H9 (cell line): Measurements from ENCODE around the gene KIAA1328. TPM values are rescaled to one million over a fixed set of nuclear protein-coding genes. Genes with fewer than 3 reads are reported as not detected.

Source experiments
- DNase-seq: peaks from one replicate; pipeline ENCODE4 v3.0.0-alpha.2; 2017
- H2AFZ ChIP-seq: one replicate; pipeline ENCODE4 v1.6.1; 2013; ENCODE audit warnings: mild to moderate bottlenecking, low read length, control low read depth, moderate library complexity
- H2AK5ac ChIP-seq: 2 replicates; pipeline ENCODE4 v1.6.1; 2013; ENCODE audit warnings: low read length, control low read depth, mixed read lengths; ENCODE audit not compliant: insufficient read length
- H2BK120ac ChIP-seq: one replicate; pipeline ENCODE4 v1.6.1; 2013; ENCODE audit warnings: low read depth, mild to moderate bottlenecking, low read length, control low read depth, inconsistent platforms; ENCODE audit not compliant: poor library complexity, severe bottlenecking
- H2BK12ac ChIP-seq: 2 replicates; pipeline ENCODE4 v1.6.1; 2013; ENCODE audit warnings: low read length, control low read depth, mixed read lengths, low read depth; ENCODE audit not compliant: insufficient read length
- H2BK15ac ChIP-seq: 2 replicates; pipeline ENCODE4 v1.6.1; 2013; ENCODE audit warnings: low read depth, low read length, control low read depth
- H2BK20ac ChIP-seq: one replicate; pipeline ENCODE4 v1.6.1; 2013; ENCODE audit warnings: low read depth, mild to moderate bottlenecking, low read length, control low read depth, inconsistent platforms; ENCODE audit not compliant: poor library complexity, severe bottlenecking
- H2BK5ac ChIP-seq: 2 replicates; pipeline ENCODE4 v1.6.1; 2013; ENCODE audit warnings: low read length, control low read depth, mixed read lengths; ENCODE audit not compliant: insufficient read length
- H3K14ac ChIP-seq: 2 replicates; pipeline ENCODE4 v1.6.1; 2013; ENCODE audit warnings: low read length, control low read depth; ENCODE audit not compliant: insufficient read depth
- H3K18ac ChIP-seq: 2 replicates; pipeline ENCODE4 v1.6.1; 2013; ENCODE audit warnings: low read depth, mild to moderate bottlenecking, mixed read lengths, low read length, control low read depth; ENCODE audit not compliant: insufficient read length
- H3K23ac ChIP-seq: 2 replicates; pipeline ENCODE4 v1.6.1; 2013; ENCODE audit warnings: low read length, control low read depth, mixed read lengths, low read depth; ENCODE audit not compliant: insufficient read length
- H3K23me2 ChIP-seq: 2 replicates; pipeline ENCODE4 v1.6.1; 2013; ENCODE audit warnings: low read depth, mild to moderate bottlenecking, mixed read lengths, low read length, control low read depth; ENCODE audit not compliant: insufficient read length, poor library complexity, severe bottlenecking
- H3K27ac ChIP-seq: 2 replicates; pipeline ENCODE4 v1.5.1; 2013; ENCODE audit warnings: low read length, control low read depth, mixed read lengths, low read depth; ENCODE audit not compliant: insufficient read length
- H3K27me3 ChIP-seq: 2 replicates; pipeline ENCODE4 v1.6.1; 2013; ENCODE audit warnings: low read length, control low read depth, inconsistent platforms; ENCODE audit not compliant: insufficient read depth
- H3K4ac ChIP-seq: 2 replicates; pipeline ENCODE4 v1.6.1; 2013; ENCODE audit warnings: low read depth, mild to moderate bottlenecking, control low read depth, inconsistent platforms, low read length, moderate library complexity
- H3K4me1 ChIP-seq: 2 replicates; pipeline ENCODE4 v1.6.1; 2013; ENCODE audit warnings: low read length, control low read depth, inconsistent platforms; ENCODE audit not compliant: insufficient read depth
- H3K4me2 ChIP-seq: 2 replicates; pipeline ENCODE4 v1.6.1; 2013; ENCODE audit warnings: low read length, control low read depth, mixed read lengths; ENCODE audit not compliant: insufficient read length, insufficient read depth
- H3K56ac ChIP-seq: 2 replicates; pipeline ENCODE4 v1.6.1; 2013; ENCODE audit warnings: low read depth, mild to moderate bottlenecking, mixed read lengths, low read length, control low read depth; ENCODE audit not compliant: insufficient read length
- H3K79me1 ChIP-seq: 2 replicates; pipeline ENCODE4 v1.6.1; 2013; ENCODE audit warnings: low read depth, mild to moderate bottlenecking, moderate library complexity, low read length, control low read depth, inconsistent platforms; ENCODE audit not compliant: insufficient read depth, poor library complexity, severe bottlenecking
- H3K79me2 ChIP-seq: 2 replicates; pipeline ENCODE4 v1.6.1; 2013; ENCODE audit warnings: low read length, control low read depth, inconsistent platforms; ENCODE audit not compliant: insufficient read depth
- H3K9ac ChIP-seq: 2 replicates; pipeline ENCODE4 v1.6.1; 2013; ENCODE audit warnings: low read length, control low read depth, mixed read lengths; ENCODE audit not compliant: insufficient read length; ENCODE audit errors: extremely low read depth
- H3K9me3 ChIP-seq: one replicate; pipeline ENCODE4 v1.6.1; 2013; ENCODE audit warnings: low read depth, low read length, inconsistent platforms; ENCODE audit not compliant: control insufficient read depth
- H3T11ph ChIP-seq: one replicate; pipeline ENCODE4 v1.6.1; 2013; ENCODE audit warnings: mild to moderate bottlenecking, low read length, control low read depth, inconsistent platforms
- H4K20me1 ChIP-seq: one replicate; pipeline ENCODE4 v1.6.1; 2013; ENCODE audit not compliant: control insufficient read depth, insufficient read length, insufficient read depth
- H4K5ac ChIP-seq: 2 replicates; pipeline ENCODE4 v1.6.1; 2013; ENCODE audit warnings: low read depth, mild to moderate bottlenecking, mixed read lengths, low read length, control low read depth; ENCODE audit not compliant: insufficient read length
- H4K8ac ChIP-seq: replicated peaks from 2 replicates; pipeline ENCODE4 v1.6.1; 2013; ENCODE audit warnings: low read length, control low read depth, mixed read lengths, low read depth; ENCODE audit not compliant: insufficient read length
- H4K91ac ChIP-seq: 2 replicates; pipeline ENCODE4 v1.6.1; 2013; ENCODE audit warnings: low read depth, mild to moderate bottlenecking, moderate library complexity, mixed read lengths, low read length, control low read depth; ENCODE audit not compliant: insufficient read length
- H3K27ac Mint-ChIP-seq, 3 experiments: 2 replicates in 2 of 3; 3 replicates in 1 of 3; pipeline ENCODE4 v1.8.0; 2020 to 2021; ENCODE audit warnings: mixed read lengths in 3 of 3, mild to moderate bottlenecking in 1 of 3, moderate library complexity in 1 of 3
- H3K27me3 Mint-ChIP-seq: 2 replicates; pipeline ENCODE4 v1.8.0; 2021; ENCODE audit warnings: low read depth, mild to moderate bottlenecking, moderate library complexity, mixed read lengths
- H3K36me3 Mint-ChIP-seq, 3 experiments: 2 replicates in 2 of 3; 3 replicates in 1 of 3; pipeline ENCODE4 v1.8.0; 2020 to 2021; ENCODE audit warnings: low read depth in 3 of 3, mixed read lengths in 3 of 3; ENCODE audit not compliant: insufficient read depth in 1 of 3
- H3K4me1 Mint-ChIP-seq, 2 experiments: 2 replicates each; pipeline ENCODE4 v1.8.0; 2020; ENCODE audit warnings: mixed read lengths in 2 of 2
- H3K4me3 Mint-ChIP-seq, 2 experiments: 2 replicates in 1 of 2; 3 replicates in 1 of 2; pipeline ENCODE4 v1.8.0; 2020 to 2021; ENCODE audit warnings: mild to moderate bottlenecking in 2 of 2, mixed read lengths in 2 of 2, moderate library complexity in 1 of 2
- H3K9me3 Mint-ChIP-seq, 2 experiments: 2 replicates in 1 of 2; 3 replicates in 1 of 2; pipeline ENCODE4 v1.8.0; 2020; ENCODE audit warnings: mild to moderate bottlenecking in 2 of 2, mixed read lengths in 2 of 2, moderate library complexity in 1 of 2
- WGBS: extraction: QIAGEN DNeasy Blood & Tissue Kit; methylation state at CpG from one replicate; pipeline ENCODE4 v1.1.7; 2013; ENCODE audit warnings: missing lambda C conversion rate, low lambda C conversion rate, mixed read lengths; ENCODE audit not compliant: insufficient read length; ENCODE audit errors: extremely low coverage; 5-methylcytosine and 5-hydroxymethylcytosine counted together
- total RNA-seq: library from RNA; stranded (reverse); gene quantifications from 2 replicates; pipeline ENCODE4 v1.2.1, GENCODE V29; 2021
- TF ChIP-seq, protein P1 (sequence below): fragments of 200-600 bp; sonication (generic); conservative IDR thresholded peaks from 3 replicates; pipeline ENCODE4 v1.8.0; 2021; ENCODE audit warnings: antibody characterized with exemption, mild to moderate bottlenecking

Gene KIAA1328
- total RNA-seq, 1 experiment from 2014 or later, result 4.9 TPM

DNA sequence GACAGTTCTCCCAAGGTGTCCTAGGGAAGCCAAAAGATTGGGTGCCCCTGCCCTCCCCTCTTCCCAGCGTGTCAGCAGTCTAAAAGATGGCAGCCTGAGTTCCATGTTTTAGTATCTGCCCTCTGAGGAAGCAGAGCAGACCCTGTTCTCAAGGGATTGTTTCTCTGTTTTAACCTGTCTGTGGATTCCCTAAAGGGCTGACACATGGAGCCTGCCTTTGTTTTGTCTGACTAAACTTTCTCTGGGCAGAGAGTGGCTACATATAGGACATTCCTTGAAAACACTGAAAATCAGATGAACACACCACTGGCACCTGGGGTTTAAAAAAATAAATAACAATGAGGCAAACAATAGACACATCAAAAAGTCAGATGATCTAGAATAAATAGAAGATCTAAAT is 337.6 kb downstream of the KIAA1328 start:
- Mint-ChIP-seq H3K4me3 (no peak overlapping the region), H3K27ac (0 out of 7 replicates have a peak overlapping the region, but pooled peaks of 1 of the 3 experiments have one; percentile 68), H3K9me3 (no peaks in the 10 kb centered on the region), H3K4me1 (peaks cover 32 to 40% of the 10 kb centered on the region in 2 experiments), H3K36me3 (peaks cover 0 to 2% (median 0%) of the 10 kb centered on the region in 3 experiments; a peak in 1 of 7 replicates), H3K27me3 (no peaks in the 10 kb centered on the region)
- no peak overlapping the region for H3K4ac ChIP-seq
- H2BK5ac ChIP-seq, result no peak overlapping the region
- no peak overlapping the region for H4K91ac ChIP-seq
- H2AK5ac ChIP-seq, result no peak overlapping the region
- TF ChIP-seq, protein P1, sequence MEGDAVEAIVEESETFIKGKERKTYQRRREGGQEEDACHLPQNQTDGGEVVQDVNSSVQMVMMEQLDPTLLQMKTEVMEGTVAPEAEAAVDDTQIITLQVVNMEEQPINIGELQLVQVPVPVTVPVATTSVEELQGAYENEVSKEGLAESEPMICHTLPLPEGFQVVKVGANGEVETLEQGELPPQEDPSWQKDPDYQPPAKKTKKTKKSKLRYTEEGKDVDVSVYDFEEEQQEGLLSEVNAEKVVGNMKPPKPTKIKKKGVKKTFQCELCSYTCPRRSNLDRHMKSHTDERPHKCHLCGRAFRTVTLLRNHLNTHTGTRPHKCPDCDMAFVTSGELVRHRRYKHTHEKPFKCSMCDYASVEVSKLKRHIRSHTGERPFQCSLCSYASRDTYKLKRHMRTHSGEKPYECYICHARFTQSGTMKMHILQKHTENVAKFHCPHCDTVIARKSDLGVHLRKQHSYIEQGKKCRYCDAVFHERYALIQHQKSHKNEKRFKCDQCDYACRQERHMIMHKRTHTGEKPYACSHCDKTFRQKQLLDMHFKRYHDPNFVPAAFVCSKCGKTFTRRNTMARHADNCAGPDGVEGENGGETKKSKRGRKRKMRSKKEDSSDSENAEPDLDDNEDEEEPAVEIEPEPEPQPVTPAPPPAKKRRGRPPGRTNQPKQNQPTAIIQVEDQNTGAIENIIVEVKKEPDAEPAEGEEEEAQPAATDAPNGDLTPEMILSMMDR, result no peak
- H3K56ac ChIP-seq, result no peak overlapping the region
- no peaks in the 10 kb centered on the region; the same call in 1 of the 2 replicates for H3K4me1 ChIP-seq
- no peaks in the 10 kb centered on the region for H3K9me3 ChIP-seq
- no CpG with 5 or more reads among the region's 1 CpG for whole genome bisulfite sequencing
- H3K18ac ChIP-seq, result no peak overlapping the region
- H2BK120ac ChIP-seq, result no peak overlapping the region
- no peak overlapping the region for H3K23ac ChIP-seq
- H2BK12ac ChIP-seq, result no peak overlapping the region
- H3K23me2 ChIP-seq, result no peaks in the 10 kb centered on the region
- H4K5ac ChIP-seq, result no peak overlapping the region
- no peak overlapping the region for H3T11ph ChIP-seq
- no peak overlapping the region for H3K14ac ChIP-seq
- no peak overlapping the region for H3K4me2 ChIP-seq
- H3K9ac ChIP-seq, result no peak overlapping the region
- no peak overlapping the region for H2AFZ ChIP-seq
- no peak overlapping the region for H4K8ac ChIP-seq
- no peaks in the 10 kb centered on the region for H3K79me2 ChIP-seq
- no peak overlapping the region for H2BK20ac ChIP-seq
- no peak overlapping the region for H2BK15ac ChIP-seq
- H4K20me1 ChIP-seq, result no peaks in the 10 kb centered on the region
- DNase-seq, result no peak
- no peaks in the 10 kb centered on the region for H3K27me3 ChIP-seq
- no peak overlapping the region for H3K27ac ChIP-seq
- H3K79me1 ChIP-seq, result no peaks in the 10 kb centered on the region
